HepG2 (cell line): Measurements from ENCODE around the gene FOXN3. TPM values are rescaled to one million over a fixed set of nuclear protein-coding genes. Genes with fewer than 3 reads are reported as not detected.

Experiments used
- ATAC-seq: fragments of 200-7000 bp; cut with Tn5 transposase; 3 replicates; pipeline ENCODE4 v1.9.1; 2020; ENCODE audit warnings: mild to moderate bottlenecking, moderate library complexity
- BruUV-seq: library from RNA; stranded (reverse); fragments of 400-500 nt; replicated peaks from 2 replicates; lab custom pipeline; 2021; lab: Mats Ljungman, UMichigan
- CTCF ChIA-PET: fragments of 300-600 bp; formaldehyde crosslinking; extraction: SDS; loops from one replicate; lab custom pipeline; 2021; ENCODE audit warnings: low total read pairs, inconsistent platforms, low intra/inter-chr PET ratio; lab: Yijun Ruan, JAX
- POLR2A ChIA-PET: fragments of 350-600 bp; sonication (Branson Sonifier 250); formaldehyde crosslinking; loops from one replicate; lab custom pipeline; 2020; ENCODE audit warnings: antibody characterized with exemption, inconsistent platforms; lab: Yijun Ruan, JAX
- DNase-seq: peaks from one replicate; pipeline ENCODE4 v3.0.0-alpha.2; 2015; ENCODE audit warnings: low spot score
- FAIRE-seq: peaks from 3 replicates; lab custom pipeline; 2011; peaks lifted over from hg19 to GRCh38; lab: Jason Lieb, UNC
- H2AFZ ChIP-seq: one replicate; pipeline ENCODE4 v1.6.1; 2011; ENCODE audit warnings: low read length, inconsistent platforms
- H3K27ac ChIP-seq: fragments of 300-600 bp; 3 replicates; pipeline ENCODE4 v1.8.0; 2011; ENCODE audit warnings: mixed run types, mild to moderate bottlenecking, mixed read lengths, low read length, inconsistent platforms; ENCODE audit not compliant: insufficient read depth; ENCODE audit errors: extremely low read length
- H3K27me3 ChIP-seq, 2 experiments: fragments of 200-600 bp in 1 of 2; 2 replicates in 1 of 2; 3 replicates in 1 of 2; pipeline versions ENCODE4 v1.6.0 to v1.8.0; 2011; ENCODE audit warnings: low read length in 2 of 2, mild to moderate bottlenecking in 2 of 2, moderate library complexity in 2 of 2, inconsistent platforms in 1 of 2; ENCODE audit not compliant: insufficient read depth in 2 of 2, control insufficient read depth in 1 of 2
- H3K36me3 ChIP-seq, 2 experiments: fragments of 200-600 bp in 1 of 2; replicated peaks in 1 of 2; 2 replicates in 1 of 2; 3 replicates in 1 of 2; pipeline versions ENCODE4 v1.5.1 to v1.8.0; 2011; ENCODE audit warnings: low read length in 2 of 2, inconsistent platforms in 1 of 2; ENCODE audit not compliant: insufficient read depth in 2 of 2, control insufficient read depth in 1 of 2
- H3K4me1 ChIP-seq: 2 replicates; pipeline ENCODE4 v1.5.1; 2012; ENCODE audit warnings: low read length, inconsistent platforms; ENCODE audit not compliant: insufficient read depth
- H3K4me2 ChIP-seq: 2 replicates; pipeline ENCODE4 v1.6.0; 2011; ENCODE audit warnings: low read depth, low read length, inconsistent platforms
- H3K4me3 ChIP-seq, 3 experiments: fragments of 200-600 bp in 1 of 3; sonication (generic), shearing (Covaris generic) in 1 of 3; replicated peaks in 1 of 3; 2 replicates each; pipeline ENCODE4 v1.5.1; 2011 to 2016; ENCODE audit warnings: low read length in 3 of 3, inconsistent platforms in 2 of 3, low read depth in 2 of 3, mild to moderate bottlenecking in 2 of 3, control low read depth in 1 of 3, mixed read lengths in 1 of 3; ENCODE audit not compliant: insufficient read depth in 1 of 3
- H3K79me2 ChIP-seq: one replicate; pipeline ENCODE4 v1.6.1; 2011; ENCODE audit warnings: low read length, inconsistent platforms; ENCODE audit not compliant: insufficient read depth
- H3K9ac ChIP-seq: 2 replicates; pipeline ENCODE4 v1.6.0; 2011; ENCODE audit warnings: mild to moderate bottlenecking, low read depth, low read length, inconsistent platforms; ENCODE audit not compliant: insufficient read depth
- H3K9me3 ChIP-seq: 2 replicates; pipeline ENCODE4 v1.5.1; 2012; ENCODE audit warnings: mild to moderate bottlenecking, low read length
- H4K20me1 ChIP-seq: 2 replicates; pipeline ENCODE4 v1.6.0; 2011; ENCODE audit warnings: inconsistent platforms, mild to moderate bottlenecking, low read length, moderate library complexity; ENCODE audit not compliant: insufficient read depth
- ARNT ChIP-seq: fragments of 450-650 bp; IDR thresholded peaks from 2 replicates; pipeline ENCODE4 v1.6.1; 2017
- FLYWCH1 ChIP-seq: sonication (generic); formaldehyde crosslinking; IDR thresholded peaks from 2 replicates; pipeline ENCODE4 v1.8.1; 2023; ENCODE audit warnings: mild to moderate bottlenecking, missing genetic modification reagents
- LRRFIP1 ChIP-seq: sonication (generic); formaldehyde crosslinking; conservative IDR thresholded peaks from 2 replicates; pipeline ENCODE4 v1.4.0; 2020; ENCODE audit warnings: missing genetic modification reagents
- MAZ ChIP-seq, 2 experiments: sonication (generic) in 1 of 2; formaldehyde crosslinking in 1 of 2; IDR thresholded peaks; 2 replicates each; pipeline versions ENCODE4 v1.5.0 to v1.6.1; 2012 to 2020; ENCODE audit warnings: low read depth in 2 of 2, mild to moderate bottlenecking in 2 of 2, borderline replicate concordance in 1 of 2, improper control_type of control experiment in 1 of 2, low read length in 1 of 2, missing genetic modification reagents in 1 of 2, moderate library complexity in 1 of 2
- NFKBIZ ChIP-seq: IDR thresholded peaks from 2 replicates; pipeline ENCODE4 v1.6.1; 2018; ENCODE audit warnings: missing genetic modification reagents, missing compliant biosample characterization
- POLR2AphosphoS2 ChIP-seq: IDR thresholded peaks from 2 replicates; pipeline ENCODE4 v1.6.1; 2011; ENCODE audit warnings: low read depth, low read length, improper control_type of control experiment
- RBAK ChIP-seq: sonication (generic); formaldehyde crosslinking; IDR thresholded peaks from 2 replicates; pipeline ENCODE4 v1.5.1; 2020; ENCODE audit warnings: mild to moderate bottlenecking, missing genetic modification reagents
- THAP8 ChIP-seq: sonication (generic); formaldehyde crosslinking; IDR thresholded peaks from 2 replicates; pipeline ENCODE4 v1.5.1; 2020; ENCODE audit warnings: missing genetic modification reagents, mild to moderate bottlenecking, borderline replicate concordance
- ZBTB20 ChIP-seq: sonication (generic); formaldehyde crosslinking; IDR thresholded peaks from 2 replicates; pipeline ENCODE4 v1.8.1; 2023; ENCODE audit warnings: missing genetic modification reagents, low read depth, mild to moderate bottlenecking, borderline replicate concordance
- ZFY ChIP-seq: sonication (generic); formaldehyde crosslinking; IDR thresholded peaks from 2 replicates; pipeline ENCODE4 v1.4.0; 2020; ENCODE audit warnings: missing genetic modification reagents
- ZNF264 ChIP-seq: sonication (generic); formaldehyde crosslinking; IDR thresholded peaks from 2 replicates; pipeline ENCODE4 v1.4.0; 2020; ENCODE audit warnings: missing genetic modification reagents
- ZNF431 ChIP-seq: sonication (generic); formaldehyde crosslinking; IDR thresholded peaks from 2 replicates; pipeline ENCODE4 v1.9.0; 2022; ENCODE audit warnings: missing genetic modification reagents, low read depth, mild to moderate bottlenecking, borderline replicate concordance
- WGBS: methylation state at CpG from one replicate; pipeline ENCODE4 v1.1.6; 2017; ENCODE audit warnings: low lambda C conversion rate; 5-methylcytosine and 5-hydroxymethylcytosine counted together
- in situ Hi-C: cut with HindIII; loops from 2 replicates; pipeline ENCODE4 v1.10.0; 2017; ENCODE audit warnings: low pct_unique_long_range_greater_than_20kb; ENCODE audit not compliant: extremely low pct_ligation_motif_present
- intact Hi-C: fragments of 100-400 bp; cut with micrococcal nuclease; formaldehyde crosslinking; loops from one replicate; pipeline ENCODE4 v1.10.0; 2022; ENCODE audit not compliant: unreplicated experiment
- polyA plus RNA-seq, 8 experiments: library from polyadenylated mRNA; depleted of rRNA in 3 of 8; stranded (reverse) in 7 of 8; unstranded in 1 of 8; fragments of >200 nt; fragmentation: Illumina TruSeq in 4 of 8; extraction: Trizol in 4 of 8; gene quantifications; 2 replicates each; pipeline versions ENCODE4 v1.2.1 to v1.2.3, GENCODE V29; 2011 to 2016; ENCODE audit warnings: low read depth in 4 of 8, missing spikeins in 1 of 8, mixed read lengths in 1 of 8; ENCODE audit not compliant: insufficient read depth in 1 of 8
- total RNA-seq, 5 experiments: library from RNA; depleted of rRNA; stranded (reverse); fragments of >200 nt; fragmentation: Illumina TruSeq; extraction: Trizol; gene quantifications; 2 replicates each; pipeline ENCODE4 v1.2.3, GENCODE V29; 2016; ENCODE audit warnings: low read depth in 1 of 5
- TF ChIP-seq, protein P1 (sequence below): sonication (generic); formaldehyde crosslinking; IDR thresholded peaks from 2 replicates; pipeline ENCODE4 v1.9.0; 2021; ENCODE audit warnings: missing genetic modification reagents, borderline replicate concordance

The FOXN3 gene
- total and polyA plus RNA-seq, 2 of the 13 experiments (the other 11 are each of a cell fraction or from before 2014, with no cell fraction given) = 32.4 to 70.2 TPM

- TF ChIP-seq LRRFIP1 (no peak), RBAK (CRISPR knock-in tag) (no peak), ZNF431 (CRISPR knock-in tag) (no peak)
Observed at GRCh38 chr14:89451229-89451628, 34.2 kb upstream of the FOXN3 start (continued).

- Histone ChIP-seq H3K4me2 (no peak overlapping the region), H3K36me3 (no peaks in the 10 kb centered on the region; a peak in 1 of 5 replicates), H3K27me3 (no peaks in the 10 kb centered on the region), H2AFZ (no peak overlapping the region), H3K4me1 (peaks cover 6% of the 10 kb centered on the region; the same call in 1 of the 2 replicates), H3K9me3 (no peaks in the 10 kb centered on the region), H3K4me3 (no peak overlapping the region), H3K79me2 (no peaks in the 10 kb centered on the region), H3K9ac (no peak overlapping the region), H3K27ac (no peak overlapping the region), H4K20me1 (no peaks in the 10 kb centered on the region)
- POLR2A ChIA-PET = no interaction called here
- BruUV-seq = no TSS peak
- FAIRE-seq = no peak
- intact Hi-C loops = no loop called here
- WGBS = 95% methylated on average over 12 of the region's 14 CpGs
- in situ Hi-C loops = no loop called here
- no peak for DNase-seq
- ATAC-seq = no peak
- CTCF ChIA-PET = no interaction called here
- TF ChIP-seq POLR2AphosphoS2 = no peak
- no peak for TF ChIP-seq ZNF264 (CRISPR knock-in tag)
- TF ChIP-seq THAP8 (CRISPR knock-in tag) = no peak
- TF ChIP-seq ZFY (CRISPR knock-in tag) = no peak
- TF ChIP-seq FLYWCH1 (CRISPR knock-in tag) = no peak
- no peak for TF ChIP-seq MAZ (IDR thresholded peaks at IDR 0.05; ENCODE audit: borderline replicate concordance, low read depth, low read length)
- no peak for TF ChIP-seq MAZ (CRISPR knock-in tag; IDR thresholded peaks at IDR 0.05; ENCODE audit: low read depth)
- TF ChIP-seq ZBTB20 = no peak
- TF ChIP-seq, protein P1, sequence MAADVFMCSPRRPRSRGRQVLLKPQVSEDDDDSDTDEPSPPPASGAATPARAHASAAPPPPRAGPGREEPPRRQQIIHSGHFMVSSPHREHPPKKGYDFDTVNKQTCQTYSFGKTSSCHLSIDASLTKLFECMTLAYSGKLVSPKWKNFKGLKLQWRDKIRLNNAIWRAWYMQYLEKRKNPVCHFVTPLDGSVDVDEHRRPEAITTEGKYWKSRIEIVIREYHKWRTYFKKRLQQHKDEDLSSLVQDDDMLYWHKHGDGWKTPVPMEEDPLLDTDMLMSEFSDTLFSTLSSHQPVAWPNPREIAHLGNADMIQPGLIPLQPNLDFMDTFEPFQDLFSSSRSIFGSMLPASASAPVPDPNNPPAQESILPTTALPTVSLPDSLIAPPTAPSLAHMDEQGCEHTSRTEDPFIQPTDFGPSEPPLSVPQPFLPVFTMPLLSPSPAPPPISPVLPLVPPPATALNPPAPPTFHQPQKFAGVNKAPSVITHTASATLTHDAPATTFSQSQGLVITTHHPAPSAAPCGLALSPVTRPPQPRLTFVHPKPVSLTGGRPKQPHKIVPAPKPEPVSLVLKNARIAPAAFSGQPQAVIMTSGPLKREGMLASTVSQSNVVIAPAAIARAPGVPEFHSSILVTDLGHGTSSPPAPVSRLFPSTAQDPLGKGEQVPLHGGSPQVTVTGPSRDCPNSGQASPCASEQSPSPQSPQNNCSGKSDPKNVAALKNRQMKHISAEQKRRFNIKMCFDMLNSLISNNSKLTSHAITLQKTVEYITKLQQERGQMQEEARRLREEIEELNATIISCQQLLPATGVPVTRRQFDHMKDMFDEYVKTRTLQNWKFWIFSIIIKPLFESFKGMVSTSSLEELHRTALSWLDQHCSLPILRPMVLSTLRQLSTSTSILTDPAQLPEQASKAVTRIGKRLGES (CRISPR knock-in tag) = no peak
- TF ChIP-seq NFKBIZ (CRISPR knock-in tag) = no peak
- TF ChIP-seq ARNT = no peak
Observed at GRCh38 chr14:89447182-89447944, 30.3 kb upstream of the FOXN3 start.
